HG03457 (cell line): ENCODE data around the gene ARPC4.
"Not testable (repeated sequence)": the region's sequence is repeated elsewhere in the genome, so short reads cannot be mapped to it uniquely, and the experiment has no call there.

Experiments
- ATAC-seq: cut with Tn5 transposase; IDR thresholded peaks from one replicate; pipeline ENCODE4 v1.9.1; 2021; ENCODE audit warnings: moderate number of reproducible peaks; ENCODE audit not compliant: unreplicated experiment

The ARPC4 gene

DNA sequence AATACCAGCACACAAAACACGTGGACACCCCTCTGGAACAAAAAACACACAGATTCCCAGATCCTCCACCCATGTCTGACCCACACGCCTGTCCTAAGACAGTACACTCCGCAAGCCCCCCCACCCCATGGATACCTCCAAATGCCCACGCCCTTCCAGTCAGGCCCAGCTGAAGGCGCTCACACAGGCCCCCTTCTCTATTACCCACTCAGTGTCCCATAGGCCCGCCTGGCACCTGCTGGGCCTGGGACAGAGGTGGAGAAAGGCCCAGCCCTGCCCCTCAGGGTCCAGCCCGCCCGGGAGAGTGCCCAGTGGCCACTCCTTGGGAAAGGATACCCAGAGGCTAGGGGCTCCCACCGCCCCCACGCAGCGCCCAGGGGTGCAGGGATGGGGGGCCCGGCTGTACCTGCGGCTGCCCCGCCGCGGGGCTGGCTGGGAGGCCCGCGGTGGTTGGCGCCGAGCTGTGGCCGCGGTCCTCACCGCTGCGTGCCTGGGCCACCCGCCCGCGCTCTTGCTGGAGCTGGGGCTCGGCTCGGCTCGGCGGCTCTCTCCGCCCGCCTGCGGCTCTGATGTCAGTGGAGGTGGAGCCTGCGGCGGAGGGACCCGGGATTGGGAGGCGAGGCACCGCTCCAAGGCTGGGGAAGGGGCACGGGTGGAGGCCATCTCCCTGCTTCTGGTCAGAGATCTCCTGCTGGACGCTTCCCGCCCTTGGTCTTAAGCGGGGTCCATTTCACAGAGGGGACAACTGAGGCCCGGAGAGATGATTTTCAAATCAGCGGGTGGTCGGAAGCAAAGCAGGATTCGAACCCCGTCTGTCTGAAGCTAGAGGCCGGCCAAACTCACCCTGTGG, 23.2 kb upstream of the ARPC4 start, which contains the start of gene CAMK1:
Gene CAMK1 (minus strand): TSS at position 522 of the 850 bp plus-strand sequence. CDS start 2,198 bp downstream, outside the sequence.
- no peak for ATAC-seq

DNA sequence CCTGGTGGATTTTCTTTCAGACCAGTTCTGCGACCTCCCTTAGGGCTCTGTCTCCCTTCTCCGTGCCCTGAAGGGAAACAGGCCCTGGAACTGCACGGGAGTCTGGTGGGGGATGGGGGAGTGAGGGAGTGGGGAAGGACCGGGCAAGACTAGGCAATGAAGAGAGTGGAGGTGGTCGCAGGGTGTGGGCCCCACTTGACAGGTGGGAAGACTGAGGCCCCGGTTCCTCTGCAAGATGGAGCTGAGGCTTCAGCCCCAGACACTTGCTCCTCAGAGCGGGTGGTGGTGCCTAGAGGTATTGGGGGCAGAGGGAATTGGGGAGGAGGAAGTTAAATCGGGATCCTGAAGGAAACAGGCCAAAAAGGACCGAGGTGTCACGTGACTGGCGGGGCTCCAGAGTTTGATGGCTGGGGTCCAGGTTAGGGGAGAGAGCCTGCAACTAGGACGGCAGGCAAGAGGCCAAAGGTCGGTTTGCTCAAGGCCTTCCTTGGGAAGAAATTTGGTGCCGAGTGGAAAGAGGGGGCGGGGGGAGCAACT, 22.5 kb upstream of the ARPC4 start:
- no peak for ATAC-seq

DNA sequence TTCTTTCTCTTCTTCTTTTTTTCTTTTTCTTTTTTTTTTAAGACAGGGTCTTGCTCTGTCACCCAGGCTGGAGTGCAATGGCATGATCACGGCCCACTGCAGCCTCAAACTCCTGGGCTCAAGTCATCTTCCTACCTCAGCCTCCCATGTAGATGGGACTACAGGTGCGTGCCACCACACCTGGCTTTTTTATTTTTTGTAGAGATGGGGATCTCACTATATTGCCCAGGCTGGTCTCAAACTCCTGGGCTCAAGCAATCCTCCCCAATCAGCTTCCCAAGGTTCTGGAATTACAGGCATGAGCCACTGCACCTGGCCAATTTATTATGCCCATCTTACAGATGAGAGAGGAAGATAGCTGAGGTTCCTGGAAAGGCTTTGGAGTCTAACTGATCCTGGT, 21.9 kb upstream of the ARPC4 start:
- ATAC-seq = not testable (repeated sequence)

DNA sequence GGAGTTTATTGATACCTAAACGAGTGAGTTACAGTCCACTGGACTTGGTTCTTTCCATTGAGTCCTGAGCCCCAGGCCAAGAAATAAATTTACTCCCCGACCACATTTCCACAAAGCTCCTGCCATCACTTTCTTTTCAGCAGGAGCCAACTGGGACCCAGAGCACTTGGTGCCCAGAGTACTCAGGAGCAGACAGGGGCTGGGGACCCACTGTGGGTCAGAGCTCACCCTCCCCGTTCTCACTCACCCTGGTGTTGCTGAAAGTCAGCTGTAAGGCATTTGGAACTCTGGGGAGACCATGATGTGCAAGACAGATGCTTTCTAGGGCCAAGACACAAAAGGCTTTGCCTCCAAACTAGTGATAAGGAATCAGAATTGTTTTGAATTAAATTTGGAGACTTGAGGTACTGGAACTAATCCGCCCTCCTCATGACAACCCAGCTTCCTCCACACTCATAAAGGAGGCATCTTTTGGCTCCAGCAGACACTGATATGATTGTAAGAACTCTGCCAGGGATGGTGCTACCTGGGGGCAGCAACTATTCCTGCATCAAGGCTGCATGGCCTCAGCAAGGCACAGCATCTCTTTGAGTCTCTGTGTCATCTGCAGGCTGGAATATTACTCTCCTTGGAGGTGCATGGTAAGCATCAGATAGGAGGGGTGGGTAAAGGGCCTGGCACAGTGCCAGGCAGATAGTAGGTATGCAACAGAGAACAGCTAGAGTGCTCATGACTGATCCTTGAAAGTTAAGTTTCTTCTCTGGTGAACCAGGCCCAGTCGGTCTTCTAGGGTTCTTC, 15.8 kb upstream of the ARPC4 start:
- no peak for ATAC-seq

DNA sequence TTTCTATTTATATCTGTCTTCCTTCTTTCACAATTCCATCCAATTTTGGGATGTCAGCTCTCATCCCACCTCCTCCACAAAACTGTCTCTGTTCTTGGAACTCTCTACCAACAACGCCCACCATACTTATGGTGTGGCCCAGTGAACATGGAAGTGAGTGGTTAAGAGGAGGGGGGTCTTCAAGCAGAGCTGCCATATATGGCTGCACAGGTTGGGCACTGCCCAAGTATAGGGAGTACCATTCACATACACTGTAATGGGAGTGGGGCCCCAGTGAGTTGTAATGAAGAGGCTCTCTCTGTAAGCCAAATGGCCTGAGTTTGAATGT, 15.2 kb upstream of the ARPC4 start:
- no peak for ATAC-seq

DNA sequence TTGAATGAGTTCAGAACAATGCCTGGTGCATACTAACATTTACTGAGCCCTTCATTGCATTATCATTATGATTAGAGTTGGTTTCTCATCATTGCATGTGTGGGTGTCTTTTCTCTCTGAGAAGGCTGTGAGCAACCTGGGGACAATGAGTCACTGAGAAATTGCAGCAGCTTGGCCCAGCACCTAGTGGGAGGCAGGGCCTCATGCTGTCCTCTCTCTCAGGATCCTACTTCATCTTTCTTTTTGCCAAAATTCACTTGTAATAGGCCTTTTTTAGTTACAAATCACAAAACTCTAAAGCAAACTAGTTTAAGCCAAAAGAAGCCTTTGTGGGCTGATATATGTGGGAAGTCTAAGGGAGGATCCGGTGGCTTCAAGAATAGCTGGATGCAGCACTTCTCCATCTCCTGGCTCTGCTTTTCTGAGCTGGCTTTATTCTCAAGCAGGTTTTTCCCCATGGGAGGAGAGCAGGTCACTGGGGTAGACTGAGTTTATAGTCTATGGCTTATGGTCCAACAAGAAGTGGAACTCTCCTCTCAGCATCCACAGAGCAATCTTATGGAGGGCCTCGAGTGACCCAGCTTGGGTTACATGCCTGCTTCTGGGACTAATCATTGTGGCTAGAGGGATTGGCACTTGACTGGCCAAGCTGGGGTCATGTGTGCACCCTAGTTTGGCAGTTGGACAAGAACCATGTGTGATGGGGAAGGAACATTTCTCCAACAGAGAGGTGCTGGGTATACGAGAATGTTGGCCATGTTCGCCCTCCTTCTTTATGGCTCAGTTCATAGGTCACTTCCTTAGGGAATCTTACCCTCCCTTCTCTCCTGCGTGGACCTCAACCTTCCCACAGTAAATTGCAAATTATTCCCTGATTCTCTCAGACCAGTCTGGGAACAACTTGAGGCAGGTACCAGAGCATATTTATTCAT, 14.5 kb upstream of the ARPC4 start:
- no peak for ATAC-seq

DNA sequence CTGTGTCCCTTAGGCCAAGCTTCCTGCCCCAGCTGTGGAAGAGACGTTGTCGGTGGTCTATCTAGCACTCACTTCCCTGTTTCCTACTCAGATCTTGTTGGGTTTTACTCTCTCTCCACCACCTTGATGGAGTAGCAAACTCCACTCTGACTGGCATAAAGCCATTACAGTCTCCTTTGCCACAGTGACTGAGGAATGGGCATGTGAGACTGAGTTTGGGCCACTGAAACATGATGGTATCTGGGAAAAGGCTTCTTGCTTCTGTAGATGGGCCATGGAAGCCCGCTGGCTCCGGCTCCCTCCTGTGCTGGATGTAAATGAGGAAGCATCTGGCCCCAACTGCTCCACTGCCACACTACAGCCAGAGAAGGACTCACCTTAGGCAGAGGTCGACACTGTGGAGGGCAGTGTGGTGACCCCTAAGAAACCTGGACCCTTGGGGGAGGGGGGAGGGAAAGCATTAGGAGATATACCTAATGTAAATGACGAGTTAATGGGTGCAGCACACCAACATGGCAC, 13.7 kb upstream of the ARPC4 start:
- ATAC-seq = no peak

DNA sequence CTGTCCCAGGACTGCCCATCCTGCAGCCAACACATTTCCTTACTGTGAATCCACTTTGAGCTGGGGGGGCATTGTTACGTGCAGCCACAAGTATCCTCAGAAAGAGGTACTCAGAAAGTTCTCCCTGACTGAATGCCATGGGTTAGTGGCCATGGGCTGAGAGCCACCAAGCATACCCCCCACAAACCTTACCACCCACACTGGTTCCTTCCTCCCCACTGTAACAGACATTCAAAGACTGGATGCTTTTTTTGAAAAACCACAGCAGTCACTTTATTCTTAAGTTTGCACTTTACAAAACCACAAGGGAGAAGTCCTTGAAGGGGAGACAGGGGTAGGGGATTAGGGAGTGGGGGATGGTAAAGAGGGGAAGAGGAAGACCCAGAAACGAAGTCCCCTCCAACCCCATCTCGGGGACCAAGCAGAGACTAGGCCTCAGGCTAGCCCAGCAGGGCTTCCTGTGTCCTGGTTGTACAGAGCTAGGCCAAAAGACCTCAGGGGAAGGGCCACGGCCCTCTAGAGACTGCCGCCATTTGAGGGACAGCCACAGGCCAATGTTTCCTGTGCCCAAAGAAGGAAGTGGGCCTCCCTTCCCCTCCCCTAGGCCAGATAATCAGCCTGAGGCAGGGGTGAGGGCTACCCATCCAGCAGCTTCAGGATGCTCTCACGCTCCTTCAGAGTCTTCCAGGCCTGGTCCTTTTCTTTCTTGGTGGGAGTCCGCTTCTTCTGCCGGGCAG, 13.0 kb upstream of the ARPC4 start:
- ATAC-seq = peak; percentile 37

DNA sequence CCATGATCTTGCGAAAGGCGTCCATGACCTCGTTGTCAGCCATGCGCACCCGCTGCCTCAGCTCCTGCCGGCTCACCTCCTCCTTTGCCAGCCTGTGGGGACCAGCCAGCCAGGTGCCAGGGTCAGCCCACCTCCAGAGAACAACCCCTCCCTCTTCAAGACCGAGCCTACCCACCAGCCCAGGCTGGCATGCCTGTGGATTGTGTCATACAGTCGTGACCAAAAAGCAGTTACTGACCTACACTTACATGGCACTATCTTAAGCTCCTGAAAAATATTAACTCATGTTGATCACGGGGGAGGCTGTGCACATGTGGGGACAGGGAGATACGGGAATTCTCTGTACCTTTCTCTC, 12.4 kb upstream of the ARPC4 start:
- no peak for ATAC-seq

DNA sequence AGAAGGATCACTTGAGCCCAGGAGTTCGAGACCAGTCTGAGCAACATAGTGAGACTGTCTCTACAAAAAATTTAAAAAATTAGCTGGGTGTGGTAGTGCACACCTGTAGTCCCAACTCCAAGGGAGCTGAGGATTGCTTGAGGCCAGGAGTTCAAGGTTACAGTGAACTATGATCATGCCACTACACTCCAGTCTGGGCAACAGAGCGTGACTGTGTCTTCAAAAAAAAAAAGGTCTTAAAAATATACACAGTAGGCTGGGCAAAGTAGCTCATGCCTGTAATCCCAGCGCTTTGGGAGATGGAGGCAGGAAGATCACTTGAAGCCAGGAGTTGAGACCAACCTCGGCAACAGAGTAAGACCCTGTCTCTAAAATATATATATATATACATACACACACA, 12.0 kb upstream of the ARPC4 start:
- ATAC-seq = no peak

DNA sequence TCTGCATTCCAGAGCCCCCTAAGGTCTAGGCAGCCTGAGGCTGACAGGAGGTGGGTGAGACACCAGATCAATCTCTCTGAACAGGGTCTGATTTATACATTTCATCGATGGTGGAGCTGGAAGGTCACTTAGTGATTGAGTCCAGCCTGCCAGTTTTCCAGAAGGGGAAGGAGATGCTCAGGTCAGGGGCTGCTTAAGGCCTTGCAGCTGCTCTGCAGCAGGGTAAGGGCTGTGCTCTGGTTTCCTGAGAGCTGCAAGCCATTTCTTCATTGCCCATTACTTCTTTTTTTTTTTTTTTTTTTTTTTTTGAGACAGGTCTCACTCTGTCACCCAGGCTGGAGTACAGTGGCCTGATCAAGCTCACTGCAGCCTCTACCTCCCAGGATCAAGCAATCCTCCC, 11.3 kb upstream of the ARPC4 start:
- ATAC-seq = no peak

DNA sequence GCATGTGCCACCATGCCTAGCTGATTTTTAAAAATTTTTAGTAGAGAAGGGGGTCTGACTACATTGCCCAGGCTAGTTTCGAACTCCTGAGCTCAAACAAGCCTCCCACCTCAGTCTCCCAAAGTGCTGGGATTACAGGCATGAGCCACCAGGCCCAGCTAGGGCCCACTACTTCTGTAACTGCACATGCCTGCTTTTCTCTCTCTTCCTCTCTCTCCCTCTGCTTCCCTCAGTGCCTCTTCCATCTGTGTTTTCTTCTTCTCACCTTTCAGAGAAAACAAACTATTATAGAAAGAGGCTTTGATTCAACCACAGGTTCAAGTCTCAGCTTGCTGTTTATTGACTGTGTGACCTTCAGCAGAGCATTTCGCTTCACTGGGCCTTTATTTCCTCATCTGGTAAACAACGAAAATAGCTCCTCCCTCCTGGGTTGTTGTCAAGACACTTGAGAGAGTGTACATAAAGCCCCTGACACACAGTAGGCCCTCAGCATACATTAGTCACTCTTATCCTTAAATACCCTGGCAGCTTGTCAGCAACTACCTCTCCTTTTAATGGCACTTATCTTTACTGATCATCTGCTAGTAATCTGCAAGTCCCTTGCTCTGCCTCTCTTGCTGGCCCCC, 10.8 kb upstream of the ARPC4 start:
- no peak for ATAC-seq

DNA sequence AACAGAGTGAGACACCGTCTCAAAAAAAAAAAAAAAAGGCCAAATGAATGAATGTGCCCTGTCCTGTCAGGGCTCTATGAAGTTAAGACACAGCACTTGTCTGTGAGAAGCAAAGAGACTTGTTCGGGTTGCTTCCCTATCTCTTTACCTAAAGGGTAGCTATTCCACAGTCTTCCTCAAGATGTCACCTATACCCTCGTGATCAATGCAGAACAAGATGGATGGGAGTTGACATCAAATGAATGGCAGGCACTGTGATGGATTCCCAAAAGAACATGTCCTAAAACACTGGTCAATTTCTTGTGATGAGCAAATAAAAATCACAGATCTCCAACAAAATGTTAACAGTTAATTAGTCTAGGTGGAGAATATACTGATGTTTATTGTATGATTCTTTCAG, 10.1 kb upstream of the ARPC4 start:
- ATAC-seq = no peak

DNA sequence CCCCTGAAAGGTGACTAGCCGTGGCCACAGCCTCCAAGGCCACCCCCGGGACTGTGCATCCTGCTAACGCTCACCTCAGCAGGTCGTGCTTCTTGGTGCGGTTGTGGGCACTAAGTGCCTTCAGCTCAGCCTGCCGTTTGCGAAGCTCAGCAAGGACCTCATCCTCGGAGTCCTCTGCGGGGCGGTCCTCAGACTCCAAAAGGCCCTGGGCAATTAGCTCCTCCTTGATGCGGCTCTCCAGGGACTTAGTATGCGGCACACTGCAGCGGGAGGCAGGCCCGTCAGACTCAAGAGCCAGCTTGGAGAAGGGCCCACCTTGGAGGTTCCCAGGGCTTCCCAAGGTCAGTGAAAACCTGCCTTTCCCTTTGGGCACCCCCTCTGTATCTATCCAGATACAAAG, 8.9 kb upstream of the ARPC4 start:
- no peak for ATAC-seq

DNA sequence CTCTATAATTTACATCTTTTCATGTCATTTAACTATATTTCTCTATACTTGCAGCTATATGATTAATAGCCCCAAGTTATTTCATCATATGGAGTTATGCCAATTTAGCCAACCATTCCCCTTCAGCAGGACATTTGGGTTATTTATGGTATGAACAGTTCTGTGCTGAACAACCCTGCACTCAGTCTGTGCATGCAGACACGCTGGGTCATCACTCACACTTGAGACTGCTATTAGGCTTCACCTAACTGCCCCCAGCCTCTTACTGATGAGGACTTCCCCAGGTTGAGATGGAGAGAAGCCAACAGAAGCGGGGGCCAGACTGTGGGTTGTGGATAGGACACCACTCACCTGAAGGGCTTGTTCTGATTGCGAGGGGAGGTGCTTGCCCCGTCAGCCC, 7.9 kb upstream of the ARPC4 start:
- ATAC-seq = no peak

DNA sequence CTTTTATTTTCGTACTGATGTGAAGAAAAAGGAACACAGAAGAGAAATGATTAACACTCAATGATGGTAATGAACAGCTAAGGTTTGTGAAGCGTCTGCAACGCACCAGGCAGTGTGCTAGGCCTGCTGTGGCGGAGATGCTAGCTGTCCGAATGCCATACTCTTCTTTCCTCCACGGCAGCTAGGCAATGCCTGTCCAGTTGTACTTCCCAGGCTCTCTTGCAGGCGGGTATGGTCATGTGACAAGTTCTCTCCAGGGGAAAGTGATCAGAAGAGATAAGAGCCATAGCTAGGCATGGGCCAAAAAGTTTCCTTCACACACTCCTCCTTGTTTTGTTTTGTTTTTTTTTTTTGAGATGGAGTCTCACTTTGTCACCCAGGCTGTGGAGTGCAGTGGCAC, 7.3 kb upstream of the ARPC4 start:
- ATAC-seq = no peak

DNA sequence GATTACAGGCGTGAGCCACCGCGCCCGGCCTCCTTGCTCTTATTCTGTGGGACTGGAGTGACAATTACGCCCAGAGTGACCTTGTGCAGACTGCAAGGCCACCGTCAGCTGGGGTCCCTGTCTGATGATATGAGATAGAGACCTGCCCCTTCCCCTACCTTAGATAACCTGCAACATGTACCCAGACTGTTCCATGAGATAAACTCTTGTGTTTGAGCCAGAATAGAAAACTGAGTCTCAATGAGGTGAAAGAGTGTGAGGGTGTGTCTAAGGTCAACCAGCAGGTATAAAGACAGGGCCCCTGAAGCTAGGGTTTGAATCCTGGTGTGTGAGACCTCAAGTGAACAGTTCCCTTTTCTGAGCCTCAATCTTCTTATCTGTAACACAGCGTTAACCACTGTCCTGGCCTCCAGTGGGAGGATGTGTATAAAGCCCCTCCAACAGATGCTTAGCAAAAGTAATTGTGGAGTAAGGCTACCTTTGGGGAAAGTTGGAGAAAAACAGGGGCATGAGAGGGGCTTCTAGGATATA, 6.6 kb upstream of the ARPC4 start:
- no peak for ATAC-seq

DNA sequence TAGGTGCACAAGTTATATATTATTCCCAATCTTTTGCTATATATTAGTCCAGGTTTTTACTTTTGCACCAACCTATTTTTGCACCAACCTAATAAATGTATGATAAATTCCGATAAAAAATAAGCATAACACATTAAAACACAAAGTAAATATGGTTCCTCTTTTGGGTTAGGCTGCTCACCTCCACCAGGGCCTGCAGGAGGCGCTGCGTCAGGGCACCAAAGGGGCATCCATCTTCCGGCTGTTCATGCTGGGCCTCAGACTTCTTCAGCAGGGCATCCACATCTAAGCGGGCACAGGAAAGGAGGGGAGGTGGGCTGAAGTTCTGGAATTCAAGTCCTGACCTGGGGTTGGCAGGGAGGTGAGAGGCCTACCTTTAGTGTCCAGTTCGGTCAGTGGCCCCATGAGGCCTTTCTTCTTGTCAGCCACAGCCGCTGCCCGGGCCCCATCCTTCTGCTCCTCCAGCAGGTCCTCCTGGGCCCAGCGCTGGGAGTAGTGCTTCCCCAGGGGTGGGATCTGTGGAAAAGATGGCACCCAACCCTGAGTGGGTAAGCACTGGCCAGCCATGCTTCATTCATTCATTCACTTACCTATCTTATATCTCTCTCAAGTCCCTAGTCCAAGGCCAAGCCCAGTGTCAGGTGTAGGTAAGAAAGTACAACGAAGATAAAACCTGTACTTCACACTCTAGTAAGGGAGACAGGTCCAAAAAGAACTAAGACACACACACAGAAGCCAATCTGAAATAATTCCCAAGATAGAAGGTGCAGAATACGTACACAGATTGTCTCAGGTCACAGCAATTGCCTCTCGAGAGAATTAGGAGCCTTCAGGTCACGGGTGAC, 5.8 kb upstream of the ARPC4 start:
- no peak for ATAC-seq

DNA sequence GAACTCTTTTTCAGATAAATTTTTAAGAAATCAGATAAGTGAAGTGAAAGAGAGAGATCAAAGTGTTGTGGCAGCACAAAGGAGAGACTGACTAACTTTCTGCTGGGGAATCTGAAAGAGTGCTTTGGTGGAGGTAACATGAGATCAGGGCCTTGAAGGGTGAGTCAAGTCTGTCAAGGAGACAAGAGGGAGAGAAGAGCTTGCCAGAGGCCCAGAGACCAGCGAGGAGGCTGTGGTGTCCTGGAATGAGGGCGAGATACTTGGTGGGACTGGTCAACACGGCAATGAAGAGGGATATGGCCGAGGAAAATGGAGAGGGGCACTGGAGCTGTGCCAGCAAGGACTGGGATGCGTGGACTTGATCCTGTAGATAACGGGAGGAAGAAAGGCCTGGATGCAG, 5.2 kb upstream of the ARPC4 start:
- no peak for ATAC-seq
